Erythroblast (primary cell): Measurements from ENCODE around the gene FAM107B.

Source experiments
- GATA1 ChIP-seq: IDR thresholded peaks from 2 replicates; pipeline ENCODE4 v1.6.1; 2011; ENCODE audit warnings: low read depth, mild to moderate bottlenecking, control low read depth, low read length, moderate library complexity
- POLR2A ChIP-seq: IDR thresholded peaks from 2 replicates; pipeline ENCODE4 v1.6.1; 2011; ENCODE audit warnings: mild to moderate bottlenecking, low read length

GRCh38 chr10:14478604-14479003, 296.1 kb downstream of the FAM107B start:
- TF ChIP-seq POLR2A, result no peak
- TF ChIP-seq GATA1, result no peak
